GM21786 (cell line): ENCODE results near the gene SKAP2.

Experiments used
- ATAC-seq: cut with Tn5 transposase; IDR thresholded peaks from one replicate; pipeline ENCODE4 v1.9.1; 2021; ENCODE audit not compliant: unreplicated experiment

Gene SKAP2

DNA sequence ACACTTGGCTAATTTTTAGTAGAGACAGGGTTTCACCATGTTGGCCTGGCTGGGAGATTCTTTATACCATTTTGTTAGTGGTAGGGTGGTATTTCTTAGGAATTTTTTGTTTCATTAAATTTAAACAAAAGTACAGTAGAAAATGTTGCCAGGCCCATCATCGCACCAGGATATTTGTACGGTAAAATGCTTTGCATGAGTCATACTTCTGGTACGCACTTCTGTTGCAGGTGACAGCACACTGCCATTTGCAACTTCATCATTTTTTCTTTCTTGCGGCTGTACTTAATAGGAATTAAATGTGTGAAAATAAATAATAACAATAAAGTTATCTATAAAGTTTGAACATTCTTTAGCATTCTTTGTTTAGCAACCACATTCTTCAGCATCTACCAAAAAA is 195.6 kb downstream of the SKAP2 start:
- ATAC-seq: no peak

DNA sequence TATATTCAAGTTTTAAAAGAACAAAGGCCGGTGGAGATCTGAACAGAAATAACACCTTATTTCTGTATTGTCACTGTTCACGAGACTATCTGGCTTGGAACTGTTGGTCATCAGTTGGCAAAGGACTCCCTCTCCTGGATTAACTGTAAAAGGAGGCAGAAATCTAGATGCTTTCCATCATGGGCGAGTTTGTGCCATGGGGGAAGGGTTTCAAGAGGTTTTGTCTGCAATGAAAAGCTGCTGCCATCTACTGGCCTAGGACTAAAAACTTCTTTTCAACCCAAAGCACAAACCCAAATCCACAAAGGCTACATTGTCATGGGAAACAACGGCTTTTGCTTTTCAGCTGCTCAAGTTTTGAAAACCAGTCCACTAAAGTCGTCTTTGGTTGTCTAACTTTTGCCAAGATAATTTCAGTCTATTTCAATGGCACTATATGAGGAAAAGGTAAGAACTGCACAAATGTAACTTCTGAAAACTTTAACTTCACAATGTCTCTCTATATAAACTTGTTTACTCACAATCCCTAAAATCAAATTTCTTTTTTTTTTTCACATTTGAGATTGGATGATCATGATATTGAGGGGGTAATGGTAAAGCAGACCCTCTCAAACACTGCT is 196.8 kb downstream of the SKAP2 start:
- ATAC-seq: peak; percentile 70

DNA sequence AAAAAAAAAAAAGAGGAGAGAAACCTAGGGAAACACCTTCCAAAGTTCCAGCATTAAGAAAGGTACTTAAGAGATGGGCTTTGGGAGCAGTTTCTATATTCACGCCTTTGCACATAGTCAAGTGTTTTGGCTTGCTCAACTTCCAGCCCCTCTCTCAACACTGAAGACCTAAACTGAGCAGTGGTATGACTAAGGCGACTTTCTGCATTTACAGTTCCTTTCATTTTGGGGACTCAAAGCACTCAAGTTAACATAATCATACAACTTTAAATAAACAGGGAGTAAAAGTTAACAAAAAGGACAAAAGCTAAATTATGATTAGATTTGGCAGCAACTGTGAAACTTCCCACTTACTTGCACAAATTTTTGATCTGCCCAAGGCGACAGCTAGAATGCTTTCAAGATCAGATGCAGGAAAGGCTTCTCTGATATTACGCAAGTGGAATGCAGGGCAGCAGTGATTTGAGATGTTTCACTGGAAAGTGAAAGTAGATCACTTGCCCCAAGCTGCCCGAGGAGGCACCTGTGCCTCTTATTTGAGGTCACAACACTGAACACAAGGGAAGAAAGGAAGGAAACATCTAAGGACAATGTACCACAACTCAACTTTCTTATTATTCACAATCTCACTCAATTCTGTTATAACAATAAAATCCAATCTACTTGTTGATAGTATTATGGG is 199.5 kb downstream of the SKAP2 start:
- no peak for ATAC-seq

DNA sequence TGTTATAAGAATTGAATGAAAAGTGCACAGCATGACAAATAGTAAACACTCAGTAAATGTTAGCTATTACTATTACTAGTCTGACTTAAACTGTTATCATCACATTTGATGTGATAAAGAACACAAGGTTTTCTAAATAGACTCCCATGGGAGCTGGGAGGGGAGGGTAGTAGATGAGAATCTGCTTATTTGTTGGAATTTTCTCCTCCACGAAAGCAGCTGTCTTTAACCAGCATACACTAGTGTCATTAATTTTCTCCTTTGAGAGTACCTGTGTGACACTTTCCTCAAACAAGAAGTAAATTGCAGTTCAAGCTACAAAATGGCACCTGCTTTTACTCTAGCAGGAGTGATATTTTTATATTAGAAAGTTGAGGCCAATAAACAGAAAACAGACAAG is 200.1 kb downstream of the SKAP2 start:
- no peak for ATAC-seq

DNA sequence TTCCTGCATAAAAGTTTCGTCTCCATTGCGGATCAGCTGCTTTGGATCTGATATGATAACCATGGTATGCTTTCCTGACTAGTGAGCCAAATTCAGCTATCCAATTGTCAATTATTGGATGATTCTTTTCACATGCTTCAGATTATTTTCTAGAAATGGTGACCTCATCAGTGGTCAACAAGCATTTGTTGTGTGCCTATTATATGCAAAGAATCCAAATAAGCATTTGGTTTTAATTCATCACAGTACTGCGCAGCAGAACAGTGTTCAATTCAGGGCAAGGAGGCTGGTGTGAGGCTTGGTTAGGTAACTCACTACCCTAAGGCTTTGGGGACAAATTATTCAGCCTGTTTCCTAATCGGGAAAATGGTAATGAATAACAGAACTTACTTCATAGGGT is 200.5 kb downstream of the SKAP2 start:
- ATAC-seq: no peak

DNA sequence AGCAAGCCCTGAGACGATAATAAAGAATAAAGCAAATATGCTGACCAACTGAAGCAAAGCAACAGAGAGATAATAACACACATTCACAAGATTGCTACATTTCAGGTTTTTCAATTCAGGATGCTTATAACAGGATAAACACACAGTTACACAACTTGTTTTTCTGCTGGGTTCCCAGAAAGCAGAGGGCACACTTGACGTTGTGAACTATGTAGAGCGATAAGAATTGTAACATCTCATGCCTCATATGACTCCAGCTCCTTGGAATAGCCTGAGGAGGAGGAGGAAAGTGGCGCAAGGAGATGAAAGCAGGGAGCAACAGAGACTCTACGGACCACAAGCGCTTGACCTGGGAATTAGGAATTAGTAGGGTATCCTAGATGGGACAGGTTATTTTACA is 201.7 kb downstream of the SKAP2 start:
- no peak for ATAC-seq

DNA sequence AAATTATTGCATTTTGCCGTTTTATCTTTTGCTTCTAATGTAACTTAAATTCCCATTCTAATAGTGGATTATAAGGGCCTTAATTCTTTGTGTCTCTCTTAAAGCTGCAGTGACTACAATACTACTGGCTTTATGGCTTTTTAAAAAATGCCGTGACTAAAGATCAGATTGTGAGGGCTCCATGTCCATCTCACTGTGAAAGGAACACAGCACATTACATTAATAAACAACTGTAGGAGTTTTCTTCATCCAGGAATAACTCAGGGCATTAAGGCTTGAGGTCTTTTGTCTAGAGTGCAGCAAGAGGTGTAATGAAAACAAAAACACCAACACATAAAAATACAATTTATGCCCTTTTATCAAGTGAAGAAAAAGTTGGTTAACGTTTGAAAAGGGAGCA is 205.3 kb downstream of the SKAP2 start:
- no peak for ATAC-seq

DNA sequence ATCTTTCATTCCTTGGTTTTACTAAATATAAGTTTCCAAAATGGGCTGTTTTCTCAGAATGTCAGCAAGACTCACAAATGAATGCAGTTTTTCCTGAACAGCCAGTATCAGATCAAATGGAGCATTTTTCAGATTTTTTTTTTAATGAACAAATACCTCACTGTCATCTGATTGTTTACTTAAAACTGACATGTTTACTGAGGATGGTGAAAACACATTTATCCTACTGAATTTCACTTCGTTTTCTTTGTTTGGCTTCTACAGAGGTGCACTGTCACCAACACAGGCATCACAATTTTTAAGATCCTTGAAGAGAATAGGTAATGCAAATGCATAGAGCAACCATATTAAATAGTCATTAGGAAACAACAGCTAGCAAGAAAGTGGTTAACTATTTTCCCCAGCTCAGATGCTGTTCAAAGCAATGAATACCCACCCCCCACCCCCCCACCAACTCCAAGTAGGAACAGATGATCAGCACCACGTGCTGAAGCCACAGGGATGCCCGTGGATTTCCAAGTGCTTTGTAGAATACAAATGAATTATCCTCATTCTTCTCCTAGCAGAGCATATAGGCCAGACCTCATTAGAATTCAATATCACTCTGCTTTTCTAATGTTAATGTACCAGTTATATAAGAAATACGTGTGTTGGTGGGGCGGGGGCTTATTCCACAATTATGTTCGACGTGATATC is 205.9 kb downstream of the SKAP2 start:
- ATAC-seq: no peak

DNA sequence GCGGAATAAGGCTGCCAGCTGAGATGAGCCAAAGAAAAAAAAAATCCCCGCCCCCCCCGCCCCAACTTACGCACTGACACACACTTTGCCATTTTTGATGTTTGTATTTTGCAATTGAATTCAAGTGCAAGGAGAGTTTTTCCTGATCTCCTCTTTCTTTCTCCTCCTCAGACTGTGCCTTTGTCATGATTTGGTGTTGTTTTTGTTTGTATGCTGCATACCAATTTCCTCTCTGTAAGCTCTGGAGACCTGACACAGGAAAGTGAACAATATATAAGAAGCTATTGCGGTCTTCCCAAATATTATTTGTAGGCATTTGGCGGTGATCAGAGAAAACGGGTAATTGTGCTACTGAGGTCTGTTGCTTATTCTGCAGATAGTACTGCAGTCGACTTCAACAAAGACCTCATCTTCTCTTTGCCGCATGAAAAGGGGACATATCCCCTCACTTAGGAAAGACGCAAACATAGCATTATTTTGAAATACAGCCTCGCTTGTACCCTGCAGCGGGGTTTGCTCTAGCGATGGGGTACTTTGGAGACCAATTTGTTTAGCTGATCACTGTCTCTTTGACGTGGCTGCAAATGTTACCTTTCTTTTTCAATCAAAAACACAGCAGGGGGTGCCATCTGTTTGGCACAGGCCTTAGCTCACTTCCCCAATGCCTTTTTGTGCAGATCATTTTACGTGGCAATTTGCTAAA is 206.6 kb downstream of the SKAP2 start:
- no peak for ATAC-seq

DNA sequence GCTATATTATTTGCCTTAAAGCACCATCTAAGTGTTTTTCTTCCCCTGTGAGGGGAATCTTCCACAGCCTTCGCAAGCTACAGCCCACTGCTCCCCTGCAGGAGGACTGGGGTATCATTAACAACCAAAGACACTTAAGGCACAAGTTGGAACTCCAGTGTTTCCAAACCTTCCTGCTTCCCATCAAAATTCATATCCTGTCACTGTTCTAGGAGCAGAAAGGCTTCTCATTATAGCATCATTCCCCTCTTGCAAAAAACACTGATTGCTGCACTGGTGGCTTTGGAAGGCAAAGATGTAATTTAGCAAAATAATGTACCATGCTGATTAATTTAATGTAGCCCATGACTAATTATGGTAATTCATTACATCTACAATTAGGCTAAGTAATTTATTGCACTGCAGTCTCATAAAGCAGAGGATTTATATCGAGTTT is 207.2 kb downstream of the SKAP2 start:
- no peak for ATAC-seq

DNA sequence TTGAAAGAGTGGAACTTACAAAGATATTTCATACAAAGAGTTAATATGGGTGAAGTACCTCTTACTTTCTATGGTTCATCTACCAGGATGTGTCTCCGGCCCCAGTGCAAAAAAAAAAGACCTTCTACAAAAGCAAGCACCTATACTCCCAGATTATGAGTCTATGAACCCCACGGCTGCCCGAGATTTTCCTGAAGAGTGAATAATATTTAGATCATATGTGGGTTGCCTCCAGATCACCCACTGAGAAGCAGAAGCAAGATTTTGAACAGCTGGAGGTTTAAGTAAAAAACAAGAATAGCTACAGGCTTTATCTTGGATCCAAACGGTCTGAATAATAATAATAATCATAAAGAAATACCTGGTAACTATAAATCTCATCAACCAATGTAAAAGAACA is 207.7 kb downstream of the SKAP2 start:
- ATAC-seq: no peak

DNA sequence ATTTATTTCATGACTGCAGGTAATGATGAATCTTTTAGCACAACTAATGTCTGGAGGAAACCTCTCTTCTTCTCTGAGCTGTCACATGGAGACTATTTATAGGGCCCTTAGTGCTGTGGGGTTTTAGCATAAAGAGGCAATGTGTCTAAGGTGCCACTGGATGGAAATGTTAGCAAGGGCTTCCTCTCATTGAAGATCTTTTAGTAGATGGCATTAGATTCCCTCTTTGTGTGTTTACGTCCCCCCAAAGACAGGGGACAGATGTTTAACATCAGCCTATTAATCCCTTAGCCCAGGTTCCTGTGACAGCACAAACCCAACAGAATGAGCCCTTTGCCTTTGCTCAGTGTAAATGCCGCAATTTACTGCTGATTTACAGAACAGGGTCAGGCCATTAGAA is 208.6 kb downstream of the SKAP2 start:
- ATAC-seq: no peak

DNA sequence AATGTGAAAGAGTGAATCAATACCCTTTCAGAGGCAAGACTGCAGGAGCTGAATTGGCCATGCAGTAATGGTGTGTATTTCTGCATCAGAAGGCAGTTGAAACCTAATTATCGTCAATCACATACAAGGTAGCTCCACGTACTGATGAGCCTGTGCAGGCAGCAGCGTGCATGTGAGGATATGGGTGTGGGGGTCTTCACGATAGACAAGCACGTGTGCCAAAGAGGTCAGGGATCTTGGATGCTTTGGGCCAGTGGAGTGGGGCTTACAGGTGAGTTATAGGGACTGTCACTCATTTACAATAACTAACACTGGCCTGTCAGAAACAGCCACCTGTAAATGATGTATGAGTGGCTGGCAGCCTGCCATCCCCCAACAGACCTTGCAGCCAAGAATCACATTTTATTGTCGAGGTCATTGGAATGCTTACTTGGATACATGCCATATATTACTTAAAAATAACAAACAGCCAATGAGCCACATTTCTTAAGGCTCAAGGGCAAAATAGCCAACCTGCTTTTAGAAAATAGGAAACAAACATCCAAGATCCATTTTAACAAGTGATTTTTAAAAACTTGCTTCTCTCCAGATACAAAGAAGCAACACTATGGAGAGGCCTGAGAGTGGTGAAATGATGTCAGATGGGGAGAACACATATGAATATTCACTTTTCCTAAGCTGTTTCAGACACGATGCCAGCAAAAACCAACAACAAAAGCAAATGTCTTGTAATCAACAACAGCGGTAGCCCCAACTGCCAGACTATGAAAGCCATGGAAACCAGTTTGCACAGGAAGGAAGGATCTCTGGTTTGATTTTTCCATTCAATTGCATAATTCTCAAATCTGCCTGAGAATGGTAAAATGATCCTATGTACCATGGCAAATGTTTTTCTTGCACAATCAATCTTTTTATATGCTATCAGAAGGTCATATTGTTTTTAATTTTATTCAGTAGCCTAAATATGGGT is 210.7 kb downstream of the SKAP2 start:
- no peak for ATAC-seq

DNA sequence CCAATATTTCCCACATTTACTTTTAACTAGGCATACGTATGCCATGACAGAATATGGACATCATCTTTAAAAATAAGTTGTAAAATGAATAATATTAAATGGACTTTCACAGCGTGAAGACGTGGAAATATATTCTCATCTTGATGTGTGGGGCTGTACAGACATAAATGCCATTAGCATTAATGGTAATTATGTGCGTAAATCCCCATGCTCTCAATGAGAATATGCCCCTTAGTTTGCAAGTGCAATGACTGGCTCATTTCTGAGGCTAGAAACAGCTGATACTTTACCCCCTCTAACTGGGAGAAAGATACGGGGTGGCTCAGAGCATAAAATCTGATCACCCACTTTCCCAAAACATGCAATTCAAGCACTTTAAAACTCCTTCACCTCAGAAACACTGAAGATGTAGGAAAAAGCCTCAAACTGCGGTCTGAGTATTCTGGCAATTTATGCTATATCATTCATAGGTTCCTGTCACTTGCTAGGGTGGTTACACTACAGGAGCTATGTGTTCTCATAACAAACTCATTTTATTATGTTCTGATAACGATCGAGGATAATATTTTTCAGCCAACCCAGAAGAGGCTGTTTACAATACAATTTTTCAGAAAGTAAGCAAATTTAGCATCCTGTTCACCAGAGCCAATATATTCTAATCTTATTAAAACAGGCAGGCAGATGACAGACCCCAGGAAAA is 211.8 kb downstream of the SKAP2 start:
- ATAC-seq: no peak

DNA sequence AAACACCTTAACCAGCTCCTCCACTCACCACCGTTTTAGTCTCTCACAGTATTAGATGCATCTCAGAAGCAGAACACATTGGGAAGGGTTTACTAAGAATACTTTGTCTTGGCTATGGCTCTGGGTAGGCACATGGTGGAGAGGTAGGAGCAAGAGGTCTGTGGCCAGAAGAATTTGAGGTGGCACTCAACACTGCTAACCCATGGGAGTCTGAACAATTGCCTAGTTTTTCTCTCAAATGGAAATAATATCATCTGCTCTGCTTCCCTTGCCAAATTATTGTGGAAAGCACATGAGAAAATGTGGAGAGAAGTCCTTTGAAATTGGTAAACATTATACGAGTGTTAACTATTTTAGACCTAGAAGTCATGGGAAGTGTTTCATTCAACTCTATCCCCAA is 214.3 kb downstream of the SKAP2 start:
- ATAC-seq: no peak

DNA sequence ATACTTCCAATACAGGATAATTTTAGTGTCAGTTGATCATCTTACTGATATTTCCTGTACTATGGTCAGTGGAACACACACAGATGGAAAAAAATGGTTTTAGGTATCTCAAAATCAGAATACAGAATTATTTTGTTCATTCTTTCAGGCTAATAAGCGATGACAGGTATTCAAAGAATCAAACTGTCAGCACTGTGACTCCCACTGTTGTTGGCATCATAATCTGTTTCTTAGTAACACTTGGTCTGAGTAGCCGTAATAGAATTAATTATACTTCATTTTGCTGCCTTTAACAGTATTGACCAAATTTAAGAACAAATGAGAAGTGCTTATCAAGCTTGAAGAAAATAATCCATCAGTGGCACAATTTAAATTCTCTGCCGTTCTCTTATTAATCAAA is 215.0 kb downstream of the SKAP2 start:
- no peak for ATAC-seq

DNA sequence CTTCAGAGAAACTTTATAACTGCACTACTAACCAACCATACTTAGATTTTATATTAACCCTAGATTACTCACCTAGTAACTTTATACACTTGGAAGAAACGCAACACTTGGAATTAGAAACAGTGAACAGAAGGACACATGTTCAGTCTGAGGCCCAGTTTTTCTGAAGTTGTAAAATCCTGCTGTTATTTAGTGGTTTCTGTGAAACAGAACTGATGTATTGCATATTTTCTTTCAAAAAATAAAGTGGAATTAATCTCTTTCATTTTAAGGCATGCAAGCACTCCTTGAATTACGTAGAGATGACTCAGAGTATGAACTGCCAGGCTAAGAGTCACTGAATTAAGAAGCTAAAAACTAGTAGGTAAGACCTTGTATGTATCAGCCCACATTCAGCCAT is 215.8 kb downstream of the SKAP2 start:
- ATAC-seq: no peak

DNA sequence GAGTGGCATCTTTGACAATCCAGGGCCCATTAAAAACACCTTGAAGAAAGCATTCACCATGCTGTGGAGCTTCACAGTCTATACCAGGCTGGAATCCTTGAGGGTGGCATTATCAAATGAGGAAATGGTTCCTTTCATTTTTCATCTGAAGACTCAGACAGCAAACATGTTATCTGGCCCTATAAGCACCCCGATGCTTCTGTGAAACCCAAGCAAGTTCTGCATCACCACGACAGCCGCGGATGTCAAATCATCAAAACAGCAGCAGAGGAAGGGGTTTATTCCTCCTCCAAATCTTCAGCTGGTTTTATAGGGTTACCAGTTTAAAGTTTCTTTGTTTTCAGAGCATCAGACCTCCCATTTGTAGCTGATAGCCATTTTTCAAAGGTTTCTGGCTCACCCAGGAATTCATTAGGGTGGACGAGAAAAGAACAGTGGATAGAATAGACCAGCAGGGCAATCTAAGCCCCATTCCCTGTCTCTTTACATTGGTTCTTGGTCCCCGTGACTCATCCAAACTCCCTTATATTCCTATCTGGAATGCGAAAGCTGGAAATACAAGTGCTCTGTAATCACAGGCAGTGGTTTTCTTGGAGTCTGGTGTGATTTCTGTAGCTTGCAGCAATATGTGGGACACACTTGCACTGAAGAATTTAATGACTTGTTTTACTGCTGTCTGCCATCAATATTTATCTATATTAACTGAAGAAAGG is 217.9 kb downstream of the SKAP2 start:
- ATAC-seq: no peak

DNA sequence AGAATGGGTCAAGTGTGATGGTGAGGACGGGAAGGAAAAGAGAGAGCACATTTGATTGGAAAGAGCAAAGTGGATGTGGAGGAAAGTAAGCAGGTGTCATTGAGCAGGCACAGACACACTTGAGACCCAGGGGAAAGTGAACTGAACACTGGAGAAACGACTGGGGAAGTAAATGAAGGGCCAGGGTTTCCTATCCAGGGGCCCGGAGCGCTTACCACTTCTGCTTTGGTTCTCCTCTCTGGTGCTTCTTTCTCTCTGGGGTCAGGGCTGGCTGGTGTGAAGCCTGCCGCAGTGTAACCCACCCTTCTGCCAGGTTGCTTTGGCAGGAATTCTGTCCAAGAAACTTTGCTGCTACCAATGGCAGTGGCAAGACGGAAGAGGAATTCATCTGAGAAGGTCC is 219.3 kb downstream of the SKAP2 start:
- no peak for ATAC-seq
